HepG2 (cell line): ENCODE data around the gene CCDC91. TPM values are rescaled to one million over a fixed set of nuclear protein-coding genes. Genes with fewer than 3 reads are reported as not detected.
"Not testable (repeated sequence)": the region's sequence is repeated elsewhere in the genome, so short reads cannot be mapped to it uniquely, and the experiment has no call there.

Experiments
- ATAC-seq: fragments of 200-7000 bp; cut with Tn5 transposase; 3 replicates; pipeline ENCODE4 v1.9.1; 2020; ENCODE audit warnings: mild to moderate bottlenecking, moderate library complexity
- BruUV-seq: library from RNA; stranded (reverse); fragments of 400-500 nt; replicated peaks from 2 replicates; lab custom pipeline; 2021; lab: Mats Ljungman, UMichigan
- CTCF ChIA-PET: fragments of 300-600 bp; formaldehyde crosslinking; extraction: SDS; loops from one replicate; lab custom pipeline; 2021; ENCODE audit warnings: low total read pairs, inconsistent platforms, low intra/inter-chr PET ratio; lab: Yijun Ruan, JAX
- POLR2A ChIA-PET: fragments of 350-600 bp; sonication (Branson Sonifier 250); formaldehyde crosslinking; loops from one replicate; lab custom pipeline; 2020; ENCODE audit warnings: antibody characterized with exemption, inconsistent platforms; lab: Yijun Ruan, JAX
- DNase-seq: peaks from one replicate; pipeline ENCODE4 v3.0.0-alpha.2; 2015; ENCODE audit warnings: low spot score
- FAIRE-seq: peaks from 3 replicates; lab custom pipeline; 2011; peaks lifted over from hg19 to GRCh38; lab: Jason Lieb, UNC
- H2AFZ ChIP-seq: one replicate; pipeline ENCODE4 v1.6.1; 2011; ENCODE audit warnings: low read length, inconsistent platforms
- H3K27ac ChIP-seq: fragments of 300-600 bp; 3 replicates; pipeline ENCODE4 v1.8.0; 2011; ENCODE audit warnings: mixed run types, mild to moderate bottlenecking, mixed read lengths, low read length, inconsistent platforms; ENCODE audit not compliant: insufficient read depth; ENCODE audit errors: extremely low read length
- H3K27me3 ChIP-seq, 2 experiments: fragments of 200-600 bp in 1 of 2; 2 replicates in 1 of 2; 3 replicates in 1 of 2; pipeline versions ENCODE4 v1.6.0 to v1.8.0; 2011; ENCODE audit warnings: low read length in 2 of 2, mild to moderate bottlenecking in 2 of 2, moderate library complexity in 2 of 2, inconsistent platforms in 1 of 2; ENCODE audit not compliant: insufficient read depth in 2 of 2, control insufficient read depth in 1 of 2
- H3K36me3 ChIP-seq, 2 experiments: fragments of 200-600 bp in 1 of 2; replicated peaks in 1 of 2; 2 replicates in 1 of 2; 3 replicates in 1 of 2; pipeline versions ENCODE4 v1.5.1 to v1.8.0; 2011; ENCODE audit warnings: low read length in 2 of 2, inconsistent platforms in 1 of 2; ENCODE audit not compliant: insufficient read depth in 2 of 2, control insufficient read depth in 1 of 2
- H3K4me1 ChIP-seq: 2 replicates; pipeline ENCODE4 v1.5.1; 2012; ENCODE audit warnings: low read length, inconsistent platforms; ENCODE audit not compliant: insufficient read depth
- H3K4me2 ChIP-seq: 2 replicates; pipeline ENCODE4 v1.6.0; 2011; ENCODE audit warnings: low read depth, low read length, inconsistent platforms
- H3K4me3 ChIP-seq, 3 experiments: fragments of 200-600 bp in 1 of 3; sonication (generic), shearing (Covaris generic) in 1 of 3; replicated peaks in 1 of 3; 2 replicates each; pipeline ENCODE4 v1.5.1; 2011 to 2016; ENCODE audit warnings: low read length in 3 of 3, inconsistent platforms in 2 of 3, low read depth in 2 of 3, mild to moderate bottlenecking in 2 of 3, control low read depth in 1 of 3, mixed read lengths in 1 of 3; ENCODE audit not compliant: insufficient read depth in 1 of 3
- H3K79me2 ChIP-seq: one replicate; pipeline ENCODE4 v1.6.1; 2011; ENCODE audit warnings: low read length, inconsistent platforms; ENCODE audit not compliant: insufficient read depth
- H3K9ac ChIP-seq: 2 replicates; pipeline ENCODE4 v1.6.0; 2011; ENCODE audit warnings: mild to moderate bottlenecking, low read depth, low read length, inconsistent platforms; ENCODE audit not compliant: insufficient read depth
- H3K9me3 ChIP-seq: 2 replicates; pipeline ENCODE4 v1.5.1; 2012; ENCODE audit warnings: mild to moderate bottlenecking, low read length
- H4K20me1 ChIP-seq: 2 replicates; pipeline ENCODE4 v1.6.0; 2011; ENCODE audit warnings: inconsistent platforms, mild to moderate bottlenecking, low read length, moderate library complexity; ENCODE audit not compliant: insufficient read depth
- BCL3 ChIP-seq: sonication (generic); formaldehyde crosslinking; IDR thresholded peaks from 2 replicates; pipeline ENCODE4 v1.5.1; 2020; ENCODE audit warnings: mild to moderate bottlenecking, missing genetic modification reagents, moderate library complexity
- CREM ChIP-seq, 2 experiments: sonication (generic) in 1 of 2; formaldehyde crosslinking in 1 of 2; IDR thresholded peaks; 2 replicates each; pipeline versions ENCODE4 v1.4.0 to v1.6.1; 2016 to 2020; ENCODE audit warnings: antibody characterized with exemption in 1 of 2, mild to moderate bottlenecking in 1 of 2, missing genetic modification reagents in 1 of 2
- KMT2B ChIP-seq: IDR thresholded peaks from 2 replicates; pipeline ENCODE4 v1.6.1; 2016; ENCODE audit warnings: missing genetic modification reagents, missing compliant biosample characterization
- MYPOP ChIP-seq: sonication (generic); formaldehyde crosslinking; IDR thresholded peaks from 2 replicates; pipeline ENCODE4 v1.8.1; 2023; ENCODE audit warnings: mild to moderate bottlenecking, moderate library complexity, missing genetic modification reagents
- SUZ12 ChIP-seq: fragments of 150-350 bp; IDR thresholded peaks from 2 replicates; pipeline ENCODE4 v1.6.1; 2014; ENCODE audit warnings: low read depth, low read length
- TFE3 ChIP-seq: IDR thresholded peaks from 2 replicates; pipeline ENCODE4 v1.6.1; 2016
- ZNF629 ChIP-seq: sonication (generic); formaldehyde crosslinking; conservative IDR thresholded peaks from 2 replicates; pipeline ENCODE4 v1.5.0; 2020; ENCODE audit warnings: missing genetic modification reagents
- WGBS: methylation state at CpG from one replicate; pipeline ENCODE4 v1.1.6; 2017; ENCODE audit warnings: low lambda C conversion rate; 5-methylcytosine and 5-hydroxymethylcytosine counted together
- in situ Hi-C: cut with HindIII; loops from 2 replicates; pipeline ENCODE4 v1.10.0; 2017; ENCODE audit warnings: low pct_unique_long_range_greater_than_20kb; ENCODE audit not compliant: extremely low pct_ligation_motif_present
- intact Hi-C: fragments of 100-400 bp; cut with micrococcal nuclease; formaldehyde crosslinking; loops from one replicate; pipeline ENCODE4 v1.10.0; 2022; ENCODE audit not compliant: unreplicated experiment
- polyA plus RNA-seq, 8 experiments: library from polyadenylated mRNA; depleted of rRNA in 3 of 8; stranded (reverse) in 7 of 8; unstranded in 1 of 8; fragments of >200 nt; fragmentation: Illumina TruSeq in 4 of 8; extraction: Trizol in 4 of 8; gene quantifications; 2 replicates each; pipeline versions ENCODE4 v1.2.1 to v1.2.3, GENCODE V29; 2011 to 2016; ENCODE audit warnings: low read depth in 4 of 8, missing spikeins in 1 of 8, mixed read lengths in 1 of 8; ENCODE audit not compliant: insufficient read depth in 1 of 8
- total RNA-seq, 5 experiments: library from RNA; depleted of rRNA; stranded (reverse); fragments of >200 nt; fragmentation: Illumina TruSeq; extraction: Trizol; gene quantifications; 2 replicates each; pipeline ENCODE4 v1.2.3, GENCODE V29; 2016; ENCODE audit warnings: low read depth in 1 of 5

The CCDC91 gene
- total and polyA plus RNA-seq, 2 of the 13 experiments (the other 11 are each of a cell fraction or from before 2014, with no cell fraction given) = 9.8 to 15.8 TPM

GRCh38 chr12:28479097-28479496 is 288.8 kb downstream of the CCDC91 start:
- H3K4me1 ChIP-seq, H3K36me3 ChIP-seq, DNase-seq, H3K27me3 ChIP-seq, H3K79me2 ChIP-seq, H4K20me1 ChIP-seq, H2AFZ ChIP-seq, ATAC-seq, H3K4me3 ChIP-seq, FAIRE-seq, CTCF ChIA-PET, intact Hi-C loops, H3K27ac ChIP-seq, POLR2A ChIA-PET, in situ Hi-C loops, H3K4me2 ChIP-seq, H3K9ac ChIP-seq, BruUV-seq, H3K9me3 ChIP-seq: not testable (repeated sequence)
- 11% methylated on average over 1 of the region's 1 CpG for WGBS

GRCh38 chr12:28479683-28480082 is 289.4 kb downstream of the CCDC91 start:
- 0% methylated on average over 1 of the region's 1 CpG for WGBS
- Histone ChIP-seq H3K4me2 (no peak overlapping the region), H4K20me1 (no peaks in the 10 kb centered on the region), H3K79me2 (no peaks in the 10 kb centered on the region), H3K27ac (no peak overlapping the region), H3K9ac (no peak overlapping the region), H3K36me3 (no peaks in the 10 kb centered on the region), H3K4me1 (no peaks in the 10 kb centered on the region), H2AFZ (no peak overlapping the region), H3K9me3 (no peaks in the 10 kb centered on the region), H3K27me3 (no peaks in the 10 kb centered on the region)
- BruUV-seq = no TSS peak
- no peak for ATAC-seq
- ChIA-PET CTCF (no interaction called here), POLR2A (no interaction called here)
- in situ Hi-C loops = no loop called here
- intact Hi-C loops = loop anchor here (10.0 kb wide), 1 partner anchor 55 kb away; no protein-coding TSS in a partner anchor
- FAIRE-seq = no peak
- no peak for TF ChIP-seq KMT2B (CRISPR knock-in tag)
- TF ChIP-seq BCL3 = no peak
- no peak for TF ChIP-seq CREM (IDR thresholded peaks at IDR 0.05)
- no peak for TF ChIP-seq CREM (CRISPR knock-in tag; IDR thresholded peaks at IDR 0.05)
- TF ChIP-seq SUZ12 = no peak
- no peak for TF ChIP-seq MYPOP
- no peak for TF ChIP-seq ZNF629 (CRISPR knock-in tag)
- no peak for TF ChIP-seq TFE3 (CRISPR knock-in tag)
- TF ChIP-seq, all 625 proteins: peak for 0
- H3K4me3 ChIP-seq = no peak overlapping the region
- DNase-seq = no peak
